HepG2 (cell line): ENCODE data around the gene C3orf22. TPM values are rescaled to one million over a fixed set of nuclear protein-coding genes. Genes with fewer than 3 reads are reported as not detected.

Experiments used
- AHDC1 ChIP-seq: sonication (generic); formaldehyde crosslinking; IDR thresholded peaks from 2 replicates; pipeline ENCODE4 v1.5.1; 2020; ENCODE audit warnings: mild to moderate bottlenecking, missing genetic modification reagents, borderline replicate concordance
- BRCA1 ChIP-seq: sonication (generic); formaldehyde crosslinking; IDR thresholded peaks from 2 replicates; pipeline ENCODE4 v1.4.0; 2020; ENCODE audit warnings: missing genetic modification reagents
- GABPA ChIP-seq, 2 experiments: IDR thresholded peaks; 2 replicates each; pipeline ENCODE4 v1.6.1; 2011 to 2016; ENCODE audit warnings: low read depth in 2 of 2, low read length in 1 of 2, missing biosample characterization in 1 of 2, missing genetic modification characterization in 1 of 2
- HCFC1 ChIP-seq: fragments of 150-350 bp; IDR thresholded peaks from 2 replicates; pipeline ENCODE4 v1.6.1; 2014; ENCODE audit warnings: low read depth, low read length
- HOMEZ ChIP-seq: IDR thresholded peaks from 2 replicates; pipeline ENCODE4 v1.6.1; 2016; ENCODE audit warnings: low read depth
- SATB2 ChIP-seq: sonication (generic); formaldehyde crosslinking; IDR thresholded peaks from 2 replicates; pipeline ENCODE4 v1.5.0; 2020; ENCODE audit warnings: missing genetic modification reagents
- SOX6 ChIP-seq, 2 experiments: fragments of 450-650 bp in 1 of 2; sonication (generic) in 1 of 2; formaldehyde crosslinking in 1 of 2; IDR thresholded peaks; 2 replicates each; pipeline versions ENCODE4 v1.4.0 to v1.6.1; 2017 to 2020; ENCODE audit warnings: antibody characterized with exemption in 1 of 2, mild to moderate bottlenecking in 1 of 2, missing genetic modification reagents in 1 of 2
- THAP8 ChIP-seq: sonication (generic); formaldehyde crosslinking; IDR thresholded peaks from 2 replicates; pipeline ENCODE4 v1.5.1; 2020; ENCODE audit warnings: missing genetic modification reagents, mild to moderate bottlenecking, borderline replicate concordance
- ZBTB2 ChIP-seq: sonication (generic); formaldehyde crosslinking; IDR thresholded peaks from 2 replicates; pipeline ENCODE4 v1.8.0; 2022; ENCODE audit warnings: low read depth, missing genetic modification reagents
- ZGPAT ChIP-seq: IDR thresholded peaks from 2 replicates; pipeline ENCODE4 v1.6.1; 2016; ENCODE audit warnings: mild to moderate bottlenecking
- ZMYM4 ChIP-seq: sonication (generic); formaldehyde crosslinking; IDR thresholded peaks from 2 replicates; pipeline ENCODE4 v1.8.1; 2023; ENCODE audit warnings: mild to moderate bottlenecking, missing genetic modification reagents
- ZNF260 ChIP-seq: sonication (generic); formaldehyde crosslinking; IDR thresholded peaks from 2 replicates; pipeline ENCODE4 v1.4.0; 2020; ENCODE audit warnings: missing genetic modification reagents, low read depth, mild to moderate bottlenecking, borderline replicate concordance
- ZNF264 ChIP-seq: sonication (generic); formaldehyde crosslinking; IDR thresholded peaks from 2 replicates; pipeline ENCODE4 v1.4.0; 2020; ENCODE audit warnings: missing genetic modification reagents
- ZNF383 ChIP-seq: sonication (generic); formaldehyde crosslinking; IDR thresholded peaks from 2 replicates; pipeline ENCODE4 v1.4.0; 2020; ENCODE audit warnings: missing genetic modification reagents, mild to moderate bottlenecking, borderline replicate concordance
- ZNF557 ChIP-seq: sonication (generic); formaldehyde crosslinking; IDR thresholded peaks from 2 replicates; pipeline ENCODE4 v1.4.0; 2020; ENCODE audit warnings: missing genetic modification reagents
- ZNF891 ChIP-seq: sonication (generic); formaldehyde crosslinking; IDR thresholded peaks from 2 replicates; pipeline ENCODE4 v1.5.0; 2020; ENCODE audit warnings: mild to moderate bottlenecking, missing genetic modification reagents
- polyA plus RNA-seq, 8 experiments: library from polyadenylated mRNA; depleted of rRNA in 3 of 8; stranded (reverse) in 7 of 8; unstranded in 1 of 8; fragments of >200 nt; fragmentation: Illumina TruSeq in 4 of 8; extraction: Trizol in 4 of 8; gene quantifications; 2 replicates each; pipeline versions ENCODE4 v1.2.1 to v1.2.3, GENCODE V29; 2011 to 2016; ENCODE audit warnings: low read depth in 4 of 8, missing spikeins in 1 of 8, mixed read lengths in 1 of 8; ENCODE audit not compliant: insufficient read depth in 1 of 8
- total RNA-seq, 5 experiments: library from RNA; depleted of rRNA; stranded (reverse); fragments of >200 nt; fragmentation: Illumina TruSeq; extraction: Trizol; gene quantifications; 2 replicates each; pipeline ENCODE4 v1.2.3, GENCODE V29; 2016; ENCODE audit warnings: low read depth in 1 of 5

Gene C3orf22
- total and polyA plus RNA-seq, 2 of the 13 experiments (the other 11 are each of a cell fraction or from before 2014, with no cell fraction given): not detected

GRCh38 chr3:126528800-126529541, 29.8 kb downstream of the C3orf22 start (continued):
- peak; percentile 37; the same call in 1 of the 2 replicates for TF ChIP-seq ZBTB2 (CRISPR knock-in tag)
- TF ChIP-seq AHDC1 (CRISPR knock-in tag): no peak
- TF ChIP-seq ZNF557: 0 out of 2 replicates have a peak, but pooled peaks have one; percentile 82
- TF ChIP-seq ZNF891 (CRISPR knock-in tag): peak; percentile 77; the same call in 1 of the 2 replicates
- TF ChIP-seq SOX6 (IDR thresholded peaks at IDR 0.05): no peak
- TF ChIP-seq SOX6 (CRISPR knock-in tag; IDR thresholded peaks at IDR 0.05): peak; percentile 91
- TF ChIP-seq HOMEZ (CRISPR knock-in tag): peak; percentile 41; the same call in 1 of the 2 replicates
- TF ChIP-seq HCFC1: no peak
- no peak for TF ChIP-seq SATB2 (CRISPR knock-in tag)
- TF ChIP-seq BRCA1 (CRISPR knock-in tag): 0 out of 2 replicates have a peak, but pooled peaks have one; percentile 54
- no peak for TF ChIP-seq ZNF260
- no peak for TF ChIP-seq GABPA (IDR thresholded peaks at IDR 0.05; ENCODE audit: low read depth, low read length)
- no peak for TF ChIP-seq GABPA (CRISPR knock-in tag; IDR thresholded peaks at IDR 0.05; ENCODE audit: low read depth)
- peak; percentile 85 for TF ChIP-seq ZGPAT (CRISPR knock-in tag)
- TF ChIP-seq ZMYM4 (CRISPR knock-in tag): peak; percentile 82
- TF ChIP-seq THAP8 (CRISPR knock-in tag): no peak; the same call in 1 of the 2 replicates
- TF ChIP-seq ZNF264 (CRISPR knock-in tag): peak; percentile 21; the same call in 1 of the 2 replicates
- TF ChIP-seq ZNF383: no peak
